ENCODE data around the gene BCL3. TPM values are rescaled to one million over a fixed set of nuclear protein-coding genes. Genes with fewer than 3 reads are reported as not detected.

BCL3 gene
- total RNA-seq, 4 donors from 2014 or later = 43.8 to 181 (median 69.5) TPM

DNA sequence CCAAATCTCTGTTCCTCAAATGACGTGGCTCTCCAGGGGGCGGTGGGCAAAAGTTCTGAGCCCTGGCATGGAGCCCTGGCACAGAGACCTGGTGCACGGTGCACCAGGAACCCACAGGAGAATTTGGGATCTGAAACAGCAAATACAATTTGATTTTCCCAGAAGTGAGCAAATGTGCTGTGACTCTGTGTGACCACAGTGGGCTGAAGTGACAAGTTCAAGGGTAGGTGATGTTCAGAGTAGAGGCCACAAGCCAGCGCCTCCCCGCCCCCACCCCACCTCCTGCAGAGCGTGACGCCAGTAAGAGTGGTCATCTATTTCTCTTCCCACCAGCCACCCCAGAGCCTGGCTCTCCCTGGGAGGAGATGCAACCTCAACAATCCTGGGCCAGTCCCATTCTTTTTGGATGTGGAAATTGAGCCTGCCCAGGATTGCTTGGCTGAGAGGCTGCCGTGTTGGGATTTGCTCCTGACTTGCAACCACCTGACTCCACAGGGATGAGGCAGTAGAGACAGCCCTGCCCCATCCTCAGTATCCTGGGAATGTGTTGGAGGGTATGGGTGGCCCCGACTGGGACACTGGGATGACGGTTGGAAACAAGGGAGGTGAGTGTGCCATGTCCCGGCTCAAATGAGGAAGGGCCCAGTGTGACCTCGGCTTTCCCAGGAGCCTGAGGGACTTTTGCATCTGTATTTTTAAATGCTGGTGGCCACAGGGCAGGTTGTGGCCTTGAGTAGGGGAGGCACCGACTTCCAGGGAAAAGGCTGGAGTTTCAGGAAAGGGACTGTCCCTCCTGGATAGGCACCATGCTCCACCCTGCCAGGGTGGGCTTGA is 11.1 kb upstream of the BCL3 start:
- intact Hi-C loops (cut with DNase I; ENCODE audit: low total_unique reads) = no loop called here
- no peak overlapping the region for H3K4me3 ChIP-seq
- 0 to 70% methylated on average over 1 to 12 of the region's 13 CpGs for WGBS, 2 donors (ENCODE audit: low coverage in 1 of 2)
- in situ Hi-C loops (cut with MboI; ENCODE audit: low pct_ligation_motif_present in 1 of 4, low pct_unique_long_range_greater_than_20kb in 1 of 4, low sequenced_read_pairs in 3 of 4) = no loop called here
- no peaks in the 10 kb centered on the region for H3K27me3 ChIP-seq
- DNase-seq = peak; percentile 10
- H3K36me3 ChIP-seq = no peaks in the 10 kb centered on the region
- no peaks in the 10 kb centered on the region for H3K9me3 ChIP-seq
- TF ChIP-seq, protein P1, sequence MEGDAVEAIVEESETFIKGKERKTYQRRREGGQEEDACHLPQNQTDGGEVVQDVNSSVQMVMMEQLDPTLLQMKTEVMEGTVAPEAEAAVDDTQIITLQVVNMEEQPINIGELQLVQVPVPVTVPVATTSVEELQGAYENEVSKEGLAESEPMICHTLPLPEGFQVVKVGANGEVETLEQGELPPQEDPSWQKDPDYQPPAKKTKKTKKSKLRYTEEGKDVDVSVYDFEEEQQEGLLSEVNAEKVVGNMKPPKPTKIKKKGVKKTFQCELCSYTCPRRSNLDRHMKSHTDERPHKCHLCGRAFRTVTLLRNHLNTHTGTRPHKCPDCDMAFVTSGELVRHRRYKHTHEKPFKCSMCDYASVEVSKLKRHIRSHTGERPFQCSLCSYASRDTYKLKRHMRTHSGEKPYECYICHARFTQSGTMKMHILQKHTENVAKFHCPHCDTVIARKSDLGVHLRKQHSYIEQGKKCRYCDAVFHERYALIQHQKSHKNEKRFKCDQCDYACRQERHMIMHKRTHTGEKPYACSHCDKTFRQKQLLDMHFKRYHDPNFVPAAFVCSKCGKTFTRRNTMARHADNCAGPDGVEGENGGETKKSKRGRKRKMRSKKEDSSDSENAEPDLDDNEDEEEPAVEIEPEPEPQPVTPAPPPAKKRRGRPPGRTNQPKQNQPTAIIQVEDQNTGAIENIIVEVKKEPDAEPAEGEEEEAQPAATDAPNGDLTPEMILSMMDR (IDR thresholded peaks at IDR 0.05) = no peak
- no peak for TF ChIP-seq POLR2AphosphoS5 (IDR thresholded peaks at IDR 0.05)
- no peak for TF ChIP-seq EP300 (IDR thresholded peaks at IDR 0.05; ENCODE audit: low read depth)
- TF ChIP-seq POLR2A (IDR thresholded peaks at IDR 0.05) = no peak
- H3K4me1 ChIP-seq = peaks cover 20 to 54% (median 43%) of the 10 kb centered on the region in 4 donors
- H3K27ac ChIP-seq = no peak overlapping the region

DNA sequence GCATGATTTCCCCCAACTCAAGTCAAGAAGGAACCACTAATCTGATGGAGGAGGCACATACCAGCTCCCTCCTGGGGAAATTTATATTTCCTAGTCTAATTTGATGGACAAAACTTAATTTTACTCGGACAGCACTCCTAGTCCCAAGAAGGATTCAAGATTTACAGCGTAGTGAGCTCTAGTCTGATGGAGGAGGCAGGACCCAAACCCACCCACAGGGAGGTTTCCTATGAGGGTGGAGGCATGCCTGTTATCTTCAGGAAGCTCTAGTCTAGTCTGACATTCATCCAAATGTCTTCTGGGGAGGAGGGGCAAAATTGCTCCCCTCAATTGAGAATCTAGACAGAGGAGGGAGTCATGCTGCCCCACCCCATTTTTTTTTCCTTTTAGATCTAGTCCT is 10.4 kb upstream of the BCL3 start:
- H3K4me1 ChIP-seq = peaks cover 27 to 61% (median 49%) of the 10 kb centered on the region in 4 donors
- no peak overlapping the region for H3K4me3 ChIP-seq
- H3K36me3 ChIP-seq = no peaks in the 10 kb centered on the region
- H3K27me3 ChIP-seq = no peaks in the 10 kb centered on the region
- H3K9me3 ChIP-seq = no peaks in the 10 kb centered on the region
- TF ChIP-seq, protein P1 (IDR thresholded peaks at IDR 0.05) = no peak
- TF ChIP-seq EP300 (IDR thresholded peaks at IDR 0.05; ENCODE audit: low read depth) (no peak), POLR2AphosphoS5 (IDR thresholded peaks at IDR 0.05) (no peak), POLR2A (IDR thresholded peaks at IDR 0.05) (no peak)
- WGBS, 2 donors (ENCODE audit: low coverage in 1 of 2) = 81% methylated on average over 2 of the region's 2 CpGs; no CpG with 5 or more reads in 1 of the 2 donors
- no peak overlapping the region for H3K27ac ChIP-seq
- no peak for DNase-seq
- intact Hi-C loops (cut with DNase I; ENCODE audit: low total_unique reads) = no loop called here
- in situ Hi-C loops (cut with MboI; ENCODE audit: low pct_ligation_motif_present in 1 of 4, low pct_unique_long_range_greater_than_20kb in 1 of 4, low sequenced_read_pairs in 3 of 4) = no loop called here

DNA sequence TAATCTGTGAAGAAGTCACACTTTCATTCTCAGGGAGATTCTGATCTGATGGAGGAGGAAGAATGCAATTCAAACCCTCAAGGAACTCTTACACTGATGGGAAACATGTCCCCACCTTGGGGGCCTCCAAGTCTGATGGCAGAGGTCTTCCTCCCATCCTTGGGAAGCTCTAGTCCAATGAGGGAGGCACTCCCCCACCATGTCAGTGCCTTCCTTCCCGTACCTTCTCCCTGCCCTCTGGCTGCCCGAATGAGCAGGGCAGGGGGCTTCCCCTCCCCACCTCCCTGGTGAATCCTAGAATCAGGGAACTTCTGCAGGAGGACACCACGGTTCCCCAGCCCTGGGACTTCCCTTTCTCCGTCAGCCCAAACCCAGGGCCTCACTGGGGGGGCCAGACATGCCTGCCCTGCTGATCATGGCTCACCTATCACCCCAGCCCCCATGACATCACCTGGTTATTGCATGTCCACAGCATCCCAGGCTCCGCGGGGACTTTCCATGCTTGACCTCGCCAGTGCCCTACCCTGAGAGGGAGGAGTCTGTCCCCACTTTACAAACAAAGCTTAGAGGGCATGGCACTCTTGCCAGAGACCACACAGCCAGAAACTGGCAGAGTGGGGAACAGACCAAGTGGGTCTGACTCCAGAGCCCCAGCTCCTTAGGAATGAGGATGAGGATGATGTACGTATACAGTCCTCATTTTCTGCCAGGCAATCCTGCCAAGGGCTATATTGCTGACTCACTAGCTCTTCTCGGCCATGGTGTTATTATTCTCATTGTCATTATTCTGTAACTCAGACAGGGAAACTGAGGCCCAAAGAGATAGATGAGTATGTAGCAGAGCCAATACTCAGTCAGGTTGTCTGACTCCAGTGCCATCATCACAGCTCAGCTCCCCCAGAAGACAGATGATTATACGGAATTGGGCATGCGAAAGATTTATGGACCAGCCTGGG is 9.6 kb upstream of the BCL3 start:
- peak; percentile 49 for DNase-seq
- in situ Hi-C loops (cut with MboI; ENCODE audit: low pct_ligation_motif_present in 1 of 4, low pct_unique_long_range_greater_than_20kb in 1 of 4, low sequenced_read_pairs in 3 of 4) = no loop called here
- intact Hi-C loops (cut with DNase I; ENCODE audit: low total_unique reads) = no loop called here
- H3K27ac ChIP-seq = peak overlapping the region in 3 of 4 donors; percentile 10 to 23 (median 20)
- TF ChIP-seq, protein P1 (IDR thresholded peaks at IDR 0.05) = no peak
- TF ChIP-seq POLR2A (IDR thresholded peaks at IDR 0.05) = no peak
- no peak for TF ChIP-seq EP300 (IDR thresholded peaks at IDR 0.05; ENCODE audit: low read depth)
- TF ChIP-seq POLR2AphosphoS5 (IDR thresholded peaks at IDR 0.05) = no peak
- WGBS, 2 donors (ENCODE audit: low coverage in 1 of 2) = 54 to 83% methylated on average over 2 to 11 of the region's 11 CpGs
- H3K4me1 ChIP-seq = peaks cover 34 to 68% (median 55%) of the 10 kb centered on the region in 4 donors
- H3K27me3 ChIP-seq = no peaks in the 10 kb centered on the region
- H3K4me3 ChIP-seq = no peak overlapping the region
- H3K9me3 ChIP-seq = no peaks in the 10 kb centered on the region
- no peaks in the 10 kb centered on the region for H3K36me3 ChIP-seq

DNA sequence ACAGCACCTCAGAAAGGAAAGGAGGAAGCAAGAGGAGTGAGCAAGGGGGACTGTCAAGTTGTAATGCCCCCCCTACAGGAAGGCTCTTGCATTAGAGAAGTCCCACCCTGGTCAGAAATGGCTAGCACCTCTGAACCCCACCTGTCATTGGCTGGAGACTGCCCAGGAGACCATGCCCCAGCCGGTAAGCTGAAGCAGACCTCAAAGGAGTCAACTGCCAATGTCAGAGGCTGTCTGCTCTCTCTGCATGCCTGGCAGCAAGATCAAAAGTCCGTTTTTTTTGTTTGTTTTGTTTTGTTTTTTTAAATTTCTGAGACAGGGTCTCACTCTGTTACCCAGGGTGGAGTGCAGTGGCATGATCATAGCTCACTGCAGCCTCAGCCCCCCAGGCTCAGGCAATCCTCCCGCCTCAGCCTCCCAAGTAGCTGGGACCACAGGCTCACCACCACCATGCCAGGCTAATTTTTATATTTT is 8.1 kb upstream of the BCL3 start:
- intact Hi-C loops (cut with DNase I; ENCODE audit: low total_unique reads) = no loop called here
- H3K4me3 ChIP-seq = no peak overlapping the region
- H3K27ac ChIP-seq = peak overlapping the region; percentile 96 to 99 (median 97)
- H3K4me1 ChIP-seq = peaks cover 45 to 74% (median 63%) of the 10 kb centered on the region in 4 donors
- H3K9me3 ChIP-seq = no peaks in the 10 kb centered on the region
- in situ Hi-C loops (cut with MboI; ENCODE audit: low pct_ligation_motif_present in 1 of 4, low pct_unique_long_range_greater_than_20kb in 1 of 4, low sequenced_read_pairs in 3 of 4) = no loop called here
- no peaks in the 10 kb centered on the region for H3K27me3 ChIP-seq
- no peak for TF ChIP-seq POLR2AphosphoS5 (IDR thresholded peaks at IDR 0.05)
- no peak for TF ChIP-seq POLR2A (IDR thresholded peaks at IDR 0.05)
- TF ChIP-seq EP300 (IDR thresholded peaks at IDR 0.05; ENCODE audit: low read depth) = no peak
- TF ChIP-seq, protein P1 (IDR thresholded peaks at IDR 0.05) = no peak
- no peak for DNase-seq
- WGBS, 2 donors (ENCODE audit: low coverage in 1 of 2) = 8 to 48% methylated on average over 2 to 3 of the region's 3 CpGs
- no peaks in the 10 kb centered on the region for H3K36me3 ChIP-seq

Measured in transverse colon (tissue), 4 donors.